NCI-H2029 (cell line): ENCODE measurements around the gene ZNF679.

Experiments
- DNase-seq: peaks from one replicate; lab custom pipeline; 2025; lab: John Stamatoyannopoulos, UW

ZNF679 gene

DNA sequence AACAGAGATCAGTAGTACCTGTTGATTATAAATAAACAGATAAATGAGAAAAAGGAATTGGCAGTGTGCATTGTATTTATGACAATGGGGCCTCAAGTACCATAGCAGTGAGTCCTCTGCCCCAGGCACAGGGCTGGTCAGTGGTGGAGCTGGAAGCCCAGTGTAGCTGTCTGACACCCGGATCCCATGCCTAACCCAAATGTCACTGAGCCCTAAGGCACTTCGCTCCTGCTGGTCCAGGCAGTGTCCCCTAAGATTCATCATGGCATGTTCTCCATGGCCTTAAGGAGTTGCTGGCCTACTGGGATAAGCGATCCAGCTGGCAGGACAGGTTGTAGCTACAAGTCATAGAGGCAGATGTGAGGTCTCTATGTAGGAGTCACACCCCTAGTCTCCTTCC, 82.2 kb downstream of the ZNF679 start:
- no peak for DNase-seq

DNA sequence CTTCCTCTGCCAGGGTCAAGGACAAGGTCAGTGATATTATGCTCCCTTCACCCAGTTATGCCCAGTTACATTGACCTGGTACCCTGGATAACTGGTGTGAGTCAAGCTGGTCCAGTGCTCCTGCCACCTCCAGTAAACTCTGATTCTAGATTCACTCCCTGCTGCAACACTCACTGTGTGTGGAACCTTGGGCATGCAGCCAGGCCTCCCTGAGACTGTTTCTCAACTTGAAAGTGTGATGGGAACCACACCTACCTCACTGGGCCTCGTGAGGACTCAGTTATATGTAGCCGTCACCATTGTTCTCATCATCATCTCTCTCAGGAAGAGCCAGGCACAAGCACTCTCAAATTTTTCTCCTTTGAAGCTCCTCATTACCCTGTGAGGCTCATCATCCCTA, 84.6 kb downstream of the ZNF679 start:
- DNase-seq, result no peak

DNA sequence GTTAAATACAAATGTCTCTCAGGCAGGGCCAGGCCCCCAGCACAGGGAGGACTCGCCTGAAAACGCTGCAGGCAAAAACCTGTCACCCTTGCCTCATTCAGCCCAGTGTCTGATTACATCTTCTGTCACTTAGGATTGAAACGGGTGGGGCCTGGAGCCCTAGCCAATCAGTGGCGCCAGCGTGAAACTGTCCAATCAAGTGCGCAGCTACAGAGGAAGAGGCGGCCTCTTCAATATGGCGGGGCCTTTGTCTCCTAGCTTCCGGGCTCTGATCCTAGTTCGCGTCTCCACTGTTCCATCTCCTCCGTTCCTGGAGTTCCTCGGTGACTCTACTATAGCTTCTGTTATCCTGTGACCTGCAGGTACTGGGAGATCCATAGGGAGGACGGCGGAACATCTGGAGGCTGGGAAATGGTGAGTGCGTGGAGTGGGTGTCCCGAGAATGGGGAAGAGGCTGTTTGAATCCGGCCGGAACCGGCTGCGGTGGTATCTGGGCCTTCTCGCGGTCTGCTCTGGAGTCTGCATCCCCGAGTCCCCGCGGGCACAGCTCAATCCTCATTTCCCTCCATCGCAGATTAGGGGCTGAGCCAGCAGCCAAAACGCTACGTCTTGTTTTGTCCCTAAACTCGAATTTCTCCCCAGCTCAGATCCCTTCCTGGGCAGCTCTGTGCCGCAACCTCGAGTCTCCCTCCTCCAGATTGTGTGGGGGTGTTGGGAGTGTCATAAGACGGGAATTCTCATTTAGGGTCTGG, 85.6 kb downstream of the ZNF679 start, which contains the start of gene ZNF736:
ZNF736 (plus strand) TSS at position 222 of the 752 bp plus-strand sequence; CDS start at position 412, 190 bp downstream.
- peak; percentile 96 for DNase-seq

DNA sequence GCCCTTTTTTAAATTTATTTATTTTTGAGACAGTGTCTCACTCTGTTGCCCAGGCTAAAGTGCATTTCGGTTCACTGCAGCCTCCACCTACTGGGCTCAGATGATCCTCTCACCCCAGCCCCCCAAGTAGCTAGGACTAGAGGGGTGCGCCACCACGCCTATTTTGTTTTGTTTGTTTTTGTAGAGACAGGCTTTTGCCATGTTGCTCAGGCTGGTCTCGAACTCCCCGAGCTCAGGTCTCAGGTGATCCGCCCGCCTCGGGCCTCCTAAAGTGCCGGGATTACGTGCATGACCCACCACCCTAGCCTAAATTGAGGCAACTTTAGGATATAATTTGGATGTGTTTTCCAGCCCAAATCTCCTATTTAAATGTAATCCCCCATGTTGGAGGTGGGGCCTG, 86.3 kb downstream of the ZNF679 start:
- DNase-seq, result no peak

DNA sequence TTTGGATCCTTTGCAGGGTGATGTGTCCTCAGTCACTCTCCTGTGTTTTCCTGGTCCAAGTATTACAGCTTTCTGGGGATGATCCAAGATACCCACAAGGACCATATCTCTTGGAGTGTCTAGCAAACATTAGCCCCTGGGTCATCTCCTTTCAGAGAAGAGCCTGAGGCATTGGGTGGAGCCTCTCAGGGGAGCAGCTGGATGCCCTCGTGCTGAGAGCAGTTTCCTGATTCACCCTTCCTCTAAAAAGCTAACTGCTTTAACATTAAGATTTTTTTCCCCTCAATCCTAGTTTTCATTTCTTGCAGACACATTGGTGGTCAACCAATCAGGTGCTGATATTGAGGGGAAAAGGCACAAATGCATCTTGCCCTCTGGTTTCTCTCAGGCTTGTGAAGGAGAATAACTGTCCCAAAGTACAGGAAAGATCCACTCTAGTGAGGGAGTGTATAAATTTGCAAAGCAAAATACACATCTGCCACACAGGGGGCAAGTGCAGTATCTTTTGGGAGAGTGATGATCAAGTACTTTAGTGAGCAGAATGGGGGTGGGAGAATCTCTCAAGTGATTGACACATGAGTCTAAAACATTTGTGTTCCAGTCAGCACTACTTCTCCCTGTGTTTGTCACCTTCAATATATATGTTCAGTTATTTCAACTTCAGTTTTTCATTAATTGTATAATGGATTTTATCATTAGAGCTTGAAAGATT, 87.9 kb downstream of the ZNF679 start:
- peak; percentile 36 for DNase-seq
